IMR-90 (cell line): ENCODE results near the gene CD209. TPM values are rescaled to one million over a fixed set of nuclear protein-coding genes. Genes with fewer than 3 reads are reported as not detected.

Experiments
- ATAC-seq: fragments of 200-7000 bp; cut with Tn5 transposase; 2 replicates; pipeline ENCODE4 v1.9.1; 2020; ENCODE audit warnings: low read depth, mild to moderate bottlenecking, moderate library complexity
- BruUV-seq: library from RNA; stranded (reverse); fragments of 400-500 nt; replicated peaks from 2 replicates; lab custom pipeline; 2021; lab: Mats Ljungman, UMichigan
- CTCF ChIA-PET: fragments of 300-600 bp; formaldehyde crosslinking; extraction: SDS; loops from one replicate; lab custom pipeline; 2021; ENCODE audit warnings: antibody characterized with exemption; lab: Yijun Ruan, JAX
- POLR2A ChIA-PET: fragments of 300-600 bp; sonication (Branson Sonifier 250); formaldehyde crosslinking; loops from one replicate; lab custom pipeline; 2022; ENCODE audit warnings: antibody characterized with exemption; ENCODE audit not compliant: unreplicated experiment; lab: Charles Lee
- DNase-seq: peaks from one replicate; pipeline ENCODE4 v3.0.0; 2013
- H2AFZ ChIP-seq: replicated peaks from 2 replicates; pipeline ENCODE3; 2013; ENCODE audit warnings: low read length, mild to moderate bottlenecking; ENCODE audit not compliant: poor library complexity
- H2AK5ac ChIP-seq: 2 replicates; pipeline ENCODE4 v1.6.1; 2013; ENCODE audit warnings: low read depth, low read length, inconsistent platforms
- H2AK9ac ChIP-seq: replicated peaks from 2 replicates; pipeline ENCODE3; 2013; ENCODE audit warnings: mild to moderate bottlenecking, low read depth, low read length, moderate library complexity; ENCODE audit not compliant: poor library complexity
- H2BK120ac ChIP-seq: 2 replicates; pipeline ENCODE4 v1.6.1; 2013; ENCODE audit warnings: low read depth, low read length, inconsistent platforms
- H2BK15ac ChIP-seq: 3 replicates; pipeline ENCODE4 v1.6.1; 2013; ENCODE audit warnings: low read depth, low read length, inconsistent platforms
- H2BK20ac ChIP-seq: 2 replicates; pipeline ENCODE4 v1.6.1; 2013; ENCODE audit warnings: low read depth, mild to moderate bottlenecking, inconsistent platforms, low read length, moderate library complexity
- H2BK5ac ChIP-seq: 2 replicates; pipeline ENCODE4 v1.6.1; 2013; ENCODE audit warnings: mild to moderate bottlenecking, low read depth, low read length, inconsistent platforms; ENCODE audit not compliant: poor library complexity, severe bottlenecking
- H3K14ac ChIP-seq: replicated peaks from 2 replicates; pipeline ENCODE4 v1.6.1; 2013; ENCODE audit warnings: low read depth, low read length, inconsistent platforms
- H3K18ac ChIP-seq: 2 replicates; pipeline ENCODE4 v1.6.1; 2013; ENCODE audit warnings: low read depth, low read length, control low read depth
- H3K23ac ChIP-seq: 2 replicates; pipeline ENCODE4 v1.6.1; 2013; ENCODE audit warnings: low read depth, low read length, inconsistent platforms
- H3K27ac ChIP-seq: 2 replicates; pipeline ENCODE4 v1.5.1; 2013; ENCODE audit warnings: mild to moderate bottlenecking, control low read depth, low read length; ENCODE audit not compliant: insufficient read depth
- H3K27me3 ChIP-seq: 2 replicates; pipeline ENCODE4 v1.6.1; 2013; ENCODE audit warnings: low read length; ENCODE audit not compliant: control insufficient read depth, insufficient read depth
- H3K36me3 ChIP-seq: 2 replicates; pipeline ENCODE4 v1.6.1; 2013; ENCODE audit warnings: low read length, mixed read lengths; ENCODE audit not compliant: control insufficient read depth, insufficient read depth
- H3K4ac ChIP-seq: 2 replicates; pipeline ENCODE4 v1.6.1; 2013; ENCODE audit warnings: low read depth, low read length, inconsistent platforms
- H3K4me1 ChIP-seq: 2 replicates; pipeline ENCODE4 v1.6.1; 2013; ENCODE audit warnings: low read length, mixed read lengths; ENCODE audit not compliant: control insufficient read depth, insufficient read depth
- H3K4me2 ChIP-seq: 2 replicates; pipeline ENCODE4 v1.6.1; 2013; ENCODE audit warnings: low read depth, mild to moderate bottlenecking, control low read depth, low read length, moderate library complexity
- H3K4me3 ChIP-seq: 2 replicates; pipeline ENCODE4 v1.5.1; 2013; ENCODE audit warnings: low read depth, mild to moderate bottlenecking, control low read depth, low read length, moderate library complexity; ENCODE audit not compliant: insufficient read depth
- H3K56ac ChIP-seq: 2 replicates; pipeline ENCODE4 v1.6.1; 2013; ENCODE audit warnings: low read length, inconsistent platforms; ENCODE audit not compliant: insufficient read depth; ENCODE audit errors: extremely low read depth
- H3K79me1 ChIP-seq, 2 experiments: 2 replicates each; pipeline ENCODE4 v1.6.1; 2013; ENCODE audit warnings: low read length in 2 of 2, inconsistent platforms in 1 of 2, low read depth in 1 of 2
- H3K9ac ChIP-seq: 2 replicates; pipeline ENCODE4 v1.6.1; 2013; ENCODE audit warnings: low read depth, low read length, control low read depth
- H3K9me1 ChIP-seq: 2 replicates; pipeline ENCODE4 v1.6.1; 2013; ENCODE audit warnings: low read length, inconsistent platforms; ENCODE audit not compliant: insufficient read depth
- H3K9me3 ChIP-seq: 2 replicates; pipeline ENCODE4 v1.6.1; 2013; ENCODE audit warnings: low read length; ENCODE audit not compliant: control insufficient read depth, insufficient read depth
- H4K20me1 ChIP-seq: 2 replicates; pipeline ENCODE4 v1.6.1; 2013; ENCODE audit warnings: low read length, inconsistent platforms; ENCODE audit not compliant: insufficient read depth
- H4K5ac ChIP-seq: 2 replicates; pipeline ENCODE4 v1.6.1; 2013; ENCODE audit warnings: mild to moderate bottlenecking, low read depth, low read length, control low read depth
- H4K8ac ChIP-seq, 2 experiments: 2 replicates each; pipeline ENCODE4 v1.6.1; 2013; ENCODE audit warnings: low read depth in 2 of 2, low read length in 2 of 2, control low read depth in 1 of 2, inconsistent platforms in 1 of 2
- H4K91ac ChIP-seq: 2 replicates; pipeline ENCODE4 v1.6.1; 2013; ENCODE audit warnings: low read depth, low read length, inconsistent platforms; ENCODE audit not compliant: insufficient read depth
- BHLHE40 ChIP-seq: fragments of 150-350 bp; IDR thresholded peaks from 2 replicates; pipeline ENCODE4 v1.6.1; 2016; ENCODE audit warnings: mild to moderate bottlenecking, low read depth, low read length
- CEBPB ChIP-seq: IDR thresholded peaks from 2 replicates; pipeline ENCODE4 v1.6.1; 2012; ENCODE audit warnings: low read depth, low read length, improper control_type of control experiment
- CHD1 ChIP-seq: IDR thresholded peaks from 2 replicates; pipeline ENCODE4 v1.6.1; 2012; ENCODE audit warnings: low read depth, low read length, improper control_type of control experiment
- ELK1 ChIP-seq: fragments of 150-350 bp; IDR thresholded peaks from 2 replicates; pipeline ENCODE4 v1.6.1; 2016; ENCODE audit warnings: low read depth, mild to moderate bottlenecking, low read length, moderate library complexity, borderline replicate concordance
- FOS ChIP-seq: fragments of 150-350 bp; IDR thresholded peaks from 2 replicates; pipeline ENCODE4 v1.6.1; 2016; ENCODE audit warnings: low read depth, low read length
- MAFK ChIP-seq: IDR thresholded peaks from 2 replicates; pipeline ENCODE4 v1.6.1; 2012; ENCODE audit warnings: low read depth, low read length, improper control_type of control experiment
- MAZ ChIP-seq: IDR thresholded peaks from 2 replicates; pipeline ENCODE4 v1.6.1; 2012; ENCODE audit warnings: low read depth, mild to moderate bottlenecking, low read length, improper control_type of control experiment, moderate library complexity, borderline replicate concordance
- MXI1 ChIP-seq: IDR thresholded peaks from 2 replicates; pipeline ENCODE4 v1.6.1; 2012; ENCODE audit warnings: low read depth, mild to moderate bottlenecking, low read length, moderate library complexity, borderline replicate concordance
- NFE2L2 ChIP-seq: fragments of 150-350 bp; IDR thresholded peaks from 2 replicates; pipeline ENCODE4 v1.6.1; 2016; ENCODE audit warnings: low read depth, mild to moderate bottlenecking, low read length
- POLR2A ChIP-seq: IDR thresholded peaks from 2 replicates; pipeline ENCODE4 v1.6.1; 2012; ENCODE audit warnings: mild to moderate bottlenecking, low read depth, low read length
- RAD21 ChIP-seq: IDR thresholded peaks from 2 replicates; pipeline ENCODE4 v1.6.1; 2012; ENCODE audit warnings: low read length, improper control_type of control experiment
- RCOR1 ChIP-seq: IDR thresholded peaks from 2 replicates; pipeline ENCODE4 v1.6.1; 2012; ENCODE audit warnings: mild to moderate bottlenecking, low read length, improper control_type of control experiment; ENCODE audit not compliant: insufficient replicate concordance
- SMC3 ChIP-seq: fragments of 150-350 bp; IDR thresholded peaks from 2 replicates; pipeline ENCODE4 v1.6.1; 2016; ENCODE audit warnings: low read depth, mild to moderate bottlenecking, antibody characterized with exemption, low read length, moderate library complexity
- USF2 ChIP-seq: fragments of 150-350 bp; IDR thresholded peaks from 2 replicates; pipeline ENCODE4 v1.6.1; 2017; ENCODE audit warnings: mild to moderate bottlenecking, antibody characterized with exemption, low read length, low read depth
- WGBS, 2 experiments: methylation state at CpG; one replicate each; pipeline versions ENCODE4 v1.1.5 to v1.1.7; 2013; ENCODE audit warnings: missing lambda C conversion rate in 2 of 2; ENCODE audit not compliant: insufficient read length in 1 of 2; ENCODE audit errors: extremely low coverage in 2 of 2; 5-methylcytosine and 5-hydroxymethylcytosine counted together
- dilution Hi-C: fragments of 300-500 bp; cut with HindIII; formaldehyde crosslinking; loops from one replicate; pipeline ENCODE4 v1.14.3; 2018; ENCODE audit warnings: low sequenced_read_pairs; ENCODE audit not compliant: unreplicated experiment
- in situ Hi-C: fragments of 300-500 bp; cut with MboI; formaldehyde crosslinking; loops from 3 replicates; pipeline ENCODE4 v1.14.3; 2019; ENCODE audit warnings: low sequenced_read_pairs, inconsistent platforms, mixed read lengths
- intact Hi-C: fragments of 100-400 bp; cut with micrococcal nuclease; formaldehyde crosslinking; loops from 2 replicates; pipeline ENCODE4 v1.10.0; 2022
- polyA plus RNA-seq, 3 experiments: library from polyadenylated mRNA; depleted of rRNA; stranded (reverse); fragments of >200 nt; gene quantifications; 2 replicates each; pipeline ENCODE4 v1.2.3, GENCODE V29; 2012; ENCODE audit warnings: low replicate concordance in 1 of 3
- total RNA-seq: library from RNA; depleted of rRNA; stranded (reverse); fragments of >200 nt; gene quantifications from 2 replicates; pipeline ENCODE4 v1.2.3, GENCODE V29; 2012
- TF ChIP-seq, protein P1 (sequence below): conservative IDR thresholded peaks from 2 replicates; pipeline ENCODE4 v1.5.1; 2012; ENCODE audit warnings: mild to moderate bottlenecking, low read depth, low read length, improper control_type of control experiment

CD209 gene
- total and polyA plus RNA-seq, 2 of the 4 experiments (the other 2 are of a cell fraction): not detected

DNA sequence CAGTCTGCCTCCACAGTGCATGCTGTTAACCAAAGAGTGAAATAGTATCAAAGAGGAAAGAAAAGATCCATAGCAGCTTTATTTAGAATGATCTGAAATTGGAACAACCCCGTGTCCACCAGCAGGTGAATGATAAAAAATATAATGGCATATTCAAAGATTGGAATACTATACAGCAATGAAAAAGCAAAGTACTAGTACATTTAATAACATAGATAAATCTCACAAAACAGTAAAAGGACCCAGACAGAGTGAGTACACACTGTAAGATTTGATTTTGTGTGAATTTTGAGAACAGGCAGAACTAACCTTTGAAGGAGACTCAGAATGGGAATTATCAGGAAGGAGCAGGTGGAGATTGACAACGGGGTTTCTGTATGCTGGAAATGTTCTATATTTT, 837 bp upstream of the CD209 start:
- Histone ChIP-seq H3K27ac (no peak overlapping the region), H3K4me1 (no peaks in the 10 kb centered on the region), H3K36me3 (no peaks in the 10 kb centered on the region), H3K4ac (no peak overlapping the region), H3K9me1 (peaks cover 3% of the 10 kb centered on the region; the same call in 1 of the 2 replicates), H3K79me1 (no peaks in the 10 kb centered on the region), H3K9me3 (no peaks in the 10 kb centered on the region), H2BK20ac (no peak overlapping the region), H4K20me1 (no peaks in the 10 kb centered on the region), H3K27me3 (peaks cover 5% of the 10 kb centered on the region), H3K4me2 (no peak overlapping the region), H2AFZ (no peak overlapping the region), H2BK5ac (no peak overlapping the region), H4K91ac (no peak overlapping the region), H2AK9ac (no peak overlapping the region), H4K5ac (no peak overlapping the region), H3K18ac (no peak overlapping the region), H3K14ac (no peak overlapping the region), H4K8ac (no peak overlapping the region), H2BK120ac (no peak overlapping the region), H3K23ac (no peak overlapping the region), H3K56ac (no peak overlapping the region), H2AK5ac (no peak overlapping the region), H3K9ac (no peak overlapping the region), H3K4me3 (no peak overlapping the region), H2BK15ac (no peak overlapping the region)
- ATAC-seq (no peak), DNase-seq (no peak)
- no TSS peak for BruUV-seq
- TF ChIP-seq MAZ: no peak
- no peak for TF ChIP-seq USF2
- no peak for TF ChIP-seq CEBPB
- no peak for TF ChIP-seq MAFK
- no peak for TF ChIP-seq MXI1
- no peak for TF ChIP-seq POLR2A
- TF ChIP-seq, protein P1, sequence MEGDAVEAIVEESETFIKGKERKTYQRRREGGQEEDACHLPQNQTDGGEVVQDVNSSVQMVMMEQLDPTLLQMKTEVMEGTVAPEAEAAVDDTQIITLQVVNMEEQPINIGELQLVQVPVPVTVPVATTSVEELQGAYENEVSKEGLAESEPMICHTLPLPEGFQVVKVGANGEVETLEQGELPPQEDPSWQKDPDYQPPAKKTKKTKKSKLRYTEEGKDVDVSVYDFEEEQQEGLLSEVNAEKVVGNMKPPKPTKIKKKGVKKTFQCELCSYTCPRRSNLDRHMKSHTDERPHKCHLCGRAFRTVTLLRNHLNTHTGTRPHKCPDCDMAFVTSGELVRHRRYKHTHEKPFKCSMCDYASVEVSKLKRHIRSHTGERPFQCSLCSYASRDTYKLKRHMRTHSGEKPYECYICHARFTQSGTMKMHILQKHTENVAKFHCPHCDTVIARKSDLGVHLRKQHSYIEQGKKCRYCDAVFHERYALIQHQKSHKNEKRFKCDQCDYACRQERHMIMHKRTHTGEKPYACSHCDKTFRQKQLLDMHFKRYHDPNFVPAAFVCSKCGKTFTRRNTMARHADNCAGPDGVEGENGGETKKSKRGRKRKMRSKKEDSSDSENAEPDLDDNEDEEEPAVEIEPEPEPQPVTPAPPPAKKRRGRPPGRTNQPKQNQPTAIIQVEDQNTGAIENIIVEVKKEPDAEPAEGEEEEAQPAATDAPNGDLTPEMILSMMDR: no peak
- no peak for TF ChIP-seq ELK1
- TF ChIP-seq RCOR1: no peak
- no peak for TF ChIP-seq SMC3
- TF ChIP-seq NFE2L2: no peak
- TF ChIP-seq RAD21: no peak
- no peak for TF ChIP-seq CHD1
- no peak for TF ChIP-seq FOS
- TF ChIP-seq BHLHE40: no peak
- POLR2A ChIA-PET: no interaction called here
- no CpG with 5 or more reads among the region's 2 CpGs for WGBS, 2 experiments
- CTCF ChIA-PET: interaction anchor here (0.6 kb wide), 1 partner anchor 51 kb away, joined by 5 read pairs; no protein-coding TSS in a partner anchor
- dilution Hi-C loops: no loop called here
- intact Hi-C loops: no loop called here
- in situ Hi-C loops: no loop called here
